ENCODE data around the gene FRMD6.

Gene FRMD6

DNA sequence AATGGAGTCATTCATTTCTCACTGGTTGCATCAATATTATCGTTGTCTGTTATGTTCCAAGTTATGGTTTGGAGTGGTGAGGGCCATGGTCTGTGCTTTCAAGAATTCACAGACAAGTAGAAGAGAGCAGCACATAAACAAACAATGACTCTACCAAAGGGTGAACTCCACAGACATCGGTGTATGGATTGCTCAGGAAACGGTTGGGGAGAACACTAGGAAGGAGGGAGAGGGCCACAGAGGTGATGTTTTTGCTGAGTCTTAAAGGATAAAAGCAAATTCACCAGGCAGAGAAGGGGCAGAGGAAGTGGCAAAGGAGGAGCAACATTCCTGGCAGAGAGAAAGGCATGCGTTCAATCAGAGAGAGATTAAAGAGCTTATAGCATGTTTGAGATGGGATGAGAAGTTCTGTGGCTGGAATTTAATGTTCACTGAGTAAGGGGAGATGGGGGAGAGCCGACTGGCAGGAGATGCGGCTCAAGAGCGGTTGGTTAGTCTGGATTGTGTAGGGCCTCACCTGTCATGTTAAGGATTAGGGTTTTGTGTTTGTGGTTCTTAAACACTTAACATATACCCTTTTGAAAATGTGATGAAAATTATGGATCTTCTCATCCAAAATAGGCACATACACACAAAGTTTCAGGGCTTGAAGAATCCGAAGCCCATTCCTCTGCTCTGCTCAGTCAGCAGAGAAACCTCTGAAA is 42.3 kb upstream of the FRMD6 start:
- no peak for DNase-seq (ENCODE audit: low spot score)
- in situ Hi-C loops (cut with MboI; ENCODE audit: low pct_unique_long_range_greater_than_20kb, low sequenced_read_pairs, unreplicated experiment): no loop called here
- TF ChIP-seq, protein P1, sequence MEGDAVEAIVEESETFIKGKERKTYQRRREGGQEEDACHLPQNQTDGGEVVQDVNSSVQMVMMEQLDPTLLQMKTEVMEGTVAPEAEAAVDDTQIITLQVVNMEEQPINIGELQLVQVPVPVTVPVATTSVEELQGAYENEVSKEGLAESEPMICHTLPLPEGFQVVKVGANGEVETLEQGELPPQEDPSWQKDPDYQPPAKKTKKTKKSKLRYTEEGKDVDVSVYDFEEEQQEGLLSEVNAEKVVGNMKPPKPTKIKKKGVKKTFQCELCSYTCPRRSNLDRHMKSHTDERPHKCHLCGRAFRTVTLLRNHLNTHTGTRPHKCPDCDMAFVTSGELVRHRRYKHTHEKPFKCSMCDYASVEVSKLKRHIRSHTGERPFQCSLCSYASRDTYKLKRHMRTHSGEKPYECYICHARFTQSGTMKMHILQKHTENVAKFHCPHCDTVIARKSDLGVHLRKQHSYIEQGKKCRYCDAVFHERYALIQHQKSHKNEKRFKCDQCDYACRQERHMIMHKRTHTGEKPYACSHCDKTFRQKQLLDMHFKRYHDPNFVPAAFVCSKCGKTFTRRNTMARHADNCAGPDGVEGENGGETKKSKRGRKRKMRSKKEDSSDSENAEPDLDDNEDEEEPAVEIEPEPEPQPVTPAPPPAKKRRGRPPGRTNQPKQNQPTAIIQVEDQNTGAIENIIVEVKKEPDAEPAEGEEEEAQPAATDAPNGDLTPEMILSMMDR (IDR thresholded peaks at IDR 0.05; ENCODE audit: extremely low read depth, insufficient read depth, missing control alignments): no peak

DNA sequence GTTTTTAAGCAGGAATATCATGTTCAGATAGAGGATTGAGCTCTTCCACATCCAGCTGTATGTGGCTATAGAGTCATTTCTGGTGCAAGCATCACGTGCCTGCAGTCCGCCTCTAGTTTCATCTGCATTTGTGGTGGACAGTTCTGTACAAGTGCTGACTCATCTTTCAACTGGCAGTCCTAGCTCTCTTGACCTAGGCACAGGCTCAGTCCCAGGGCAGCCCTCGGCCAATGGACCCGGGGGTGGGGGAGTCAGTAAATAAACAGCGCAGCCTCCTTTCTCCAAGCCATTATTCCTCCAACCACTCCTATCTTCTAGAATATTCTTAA is 41.8 kb upstream of the FRMD6 start:
- in situ Hi-C loops (cut with MboI; ENCODE audit: low pct_unique_long_range_greater_than_20kb, low sequenced_read_pairs, unreplicated experiment): no loop called here
- TF ChIP-seq, protein P1 (IDR thresholded peaks at IDR 0.05; ENCODE audit: extremely low read depth, insufficient read depth, missing control alignments): no peak
- no peak for DNase-seq (ENCODE audit: low spot score)

DNA sequence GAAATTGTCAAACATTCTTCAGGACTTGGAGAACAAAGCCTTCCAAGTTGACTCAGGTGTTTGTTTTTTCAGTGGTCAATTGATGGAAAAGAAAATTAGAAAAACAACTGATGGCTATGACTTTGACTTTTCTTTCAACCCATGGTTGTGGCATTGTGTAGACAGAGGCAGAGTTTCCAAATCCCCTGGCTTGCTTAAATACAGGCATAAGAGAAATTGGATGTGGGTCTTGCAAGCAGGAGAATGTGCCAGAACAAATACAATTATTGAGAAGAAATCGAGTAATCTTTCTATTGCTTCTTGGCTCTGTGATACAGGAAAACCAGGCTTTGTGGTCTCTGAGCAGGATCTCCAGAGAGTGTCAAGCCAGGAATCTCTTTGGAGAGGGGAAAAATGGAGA is 40.9 kb upstream of the FRMD6 start:
- in situ Hi-C loops (cut with MboI; ENCODE audit: low pct_unique_long_range_greater_than_20kb, low sequenced_read_pairs, unreplicated experiment): no loop called here
- no peak for DNase-seq (ENCODE audit: low spot score)

DNA sequence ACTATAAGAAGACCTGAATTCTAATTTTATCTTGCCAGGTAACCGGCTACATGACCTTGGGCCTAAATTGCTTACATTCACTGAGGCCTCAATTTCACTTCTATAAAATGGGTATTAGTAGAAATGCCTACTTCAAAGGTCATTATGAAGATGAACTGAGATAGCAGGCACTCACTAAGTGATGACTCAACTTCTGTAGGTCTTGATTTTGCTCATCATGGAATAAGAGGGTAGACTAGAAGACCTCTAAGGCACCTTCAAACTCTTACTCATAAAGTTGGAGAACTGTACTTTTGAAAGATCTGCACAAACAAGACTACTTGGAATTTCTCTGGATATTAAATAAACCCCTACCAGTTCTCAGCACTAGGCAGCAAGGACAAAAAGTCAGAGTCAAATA is 39.3 kb upstream of the FRMD6 start:
- in situ Hi-C loops (cut with MboI; ENCODE audit: low pct_unique_long_range_greater_than_20kb, low sequenced_read_pairs, unreplicated experiment): no loop called here
- DNase-seq (ENCODE audit: low spot score): no peak

More for the DNA sequence above, 40.9 kb upstream of the FRMD6 start:
- TF ChIP-seq, protein P1 (IDR thresholded peaks at IDR 0.05; ENCODE audit: extremely low read depth, insufficient read depth, missing control alignments): no peak

DNA sequence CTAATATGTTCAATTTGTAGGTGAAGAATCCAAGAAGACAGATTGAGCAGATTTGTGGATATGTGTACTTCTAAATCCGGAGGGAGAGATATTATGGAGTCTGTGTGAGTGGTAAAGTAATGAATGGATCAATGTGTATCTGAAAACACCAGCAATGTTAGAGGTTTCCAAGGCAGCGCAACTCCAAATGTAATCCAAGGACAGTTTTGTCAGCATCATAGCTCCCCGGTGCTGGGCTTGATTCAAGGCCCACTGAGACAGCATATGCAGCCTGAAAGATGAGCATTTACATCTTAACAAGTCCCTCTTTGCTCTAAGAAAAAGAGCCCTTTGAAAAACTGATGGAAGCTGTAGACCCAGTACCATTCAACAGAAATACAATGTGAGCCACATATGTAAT is 38.3 kb upstream of the FRMD6 start:
- in situ Hi-C loops (cut with MboI; ENCODE audit: low pct_unique_long_range_greater_than_20kb, low sequenced_read_pairs, unreplicated experiment): no loop called here
- TF ChIP-seq, protein P1 (IDR thresholded peaks at IDR 0.05; ENCODE audit: extremely low read depth, insufficient read depth, missing control alignments): no peak
- DNase-seq (ENCODE audit: low spot score): no peak

More for the DNA sequence above, 39.3 kb upstream of the FRMD6 start:
- TF ChIP-seq, protein P1 (IDR thresholded peaks at IDR 0.05; ENCODE audit: extremely low read depth, insufficient read depth, missing control alignments): no peak

DNA sequence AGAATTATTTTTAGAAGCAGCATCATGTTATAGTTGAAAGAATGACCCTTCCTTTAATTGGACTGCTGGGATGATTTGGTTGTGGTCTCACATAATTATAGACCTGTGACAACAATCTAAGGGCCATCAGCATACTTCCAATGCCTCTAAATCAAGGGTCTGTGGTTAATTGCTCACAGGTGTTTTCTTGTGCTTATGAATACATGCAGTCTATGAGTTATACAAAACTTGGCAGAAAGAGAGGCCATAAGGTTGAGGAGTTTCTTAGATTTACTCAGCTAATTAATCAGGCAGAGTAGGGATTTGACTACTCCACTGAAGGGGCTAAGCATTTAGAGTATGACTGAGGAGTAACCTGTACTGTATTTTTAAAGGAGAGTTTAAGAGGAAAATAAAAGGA is 37.0 kb upstream of the FRMD6 start:
- no peak for DNase-seq (ENCODE audit: low spot score)
- in situ Hi-C loops (cut with MboI; ENCODE audit: low pct_unique_long_range_greater_than_20kb, low sequenced_read_pairs, unreplicated experiment): no loop called here
- TF ChIP-seq, protein P1 (IDR thresholded peaks at IDR 0.05; ENCODE audit: extremely low read depth, insufficient read depth, missing control alignments): no peak

All from GM13977 (cell line).